Measurements from ENCODE around the gene UPF3A. TPM values are rescaled to one million over a fixed set of nuclear protein-coding genes. Genes with fewer than 3 reads are reported as not detected.
"Not testable (repeated sequence)": the region's sequence is repeated elsewhere in the genome, so short reads cannot be mapped to it uniquely, and the experiment has no call there.

UPF3A gene
- total RNA-seq, 1 donor from 2014 or later: 18.3 TPM

DNA sequence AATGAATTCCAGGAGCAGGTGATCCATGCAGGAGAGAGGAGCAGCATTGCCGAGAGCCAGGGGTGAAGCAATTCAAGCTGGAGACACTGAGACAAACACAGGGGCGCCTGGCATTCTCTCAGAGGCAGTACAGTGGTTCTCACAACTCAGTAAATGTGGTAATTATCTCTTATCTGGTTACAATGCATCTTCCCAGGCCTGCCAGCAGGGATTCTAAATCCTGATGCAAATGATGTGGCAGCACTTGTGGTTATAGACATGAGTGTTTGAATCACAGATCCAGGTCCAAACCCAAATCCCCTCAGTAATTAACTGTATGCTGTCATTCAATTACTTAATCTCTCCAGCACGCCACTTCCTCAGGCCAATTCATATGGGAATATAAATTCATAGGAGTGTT is 52.5 kb downstream of the UPF3A start:
- not testable (repeated sequence) for DNase-seq (ENCODE audit: low read depth, low spot score)

DNA sequence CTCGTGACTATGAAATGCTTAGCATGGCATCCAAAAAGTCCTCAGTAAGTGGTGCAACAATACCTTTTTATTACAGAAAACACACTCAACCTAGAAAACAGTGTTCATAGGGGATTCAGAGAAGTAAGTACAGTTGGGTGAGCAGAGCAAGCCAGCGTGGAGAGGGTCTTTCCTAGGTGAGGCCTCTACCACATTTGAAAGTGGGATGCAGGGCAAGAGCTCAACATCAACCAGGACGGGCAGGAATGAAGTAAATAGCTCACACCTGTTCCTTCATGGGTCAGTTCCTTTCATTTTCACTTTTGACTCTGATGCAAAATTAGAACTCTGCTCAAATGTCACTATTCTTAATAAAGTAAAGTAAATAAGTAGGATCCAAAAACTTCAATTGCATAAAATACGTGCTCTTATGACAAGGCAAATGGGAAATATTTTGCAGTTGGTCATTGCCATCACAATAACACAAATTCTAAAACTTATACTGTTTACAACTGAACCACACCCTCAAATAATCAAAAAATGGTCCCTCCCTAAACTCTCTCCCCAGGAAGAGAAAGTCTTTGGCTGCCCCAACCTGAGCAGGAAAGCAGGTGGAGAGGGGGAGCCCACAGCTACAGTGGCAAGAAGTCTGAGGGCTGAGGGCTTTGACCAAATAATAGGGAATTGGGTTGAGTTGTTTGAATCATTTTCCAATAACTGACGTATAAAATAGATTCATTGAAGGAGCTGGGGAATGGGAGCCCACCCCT is 53.1 kb downstream of the UPF3A start:
- no peak for DNase-seq (ENCODE audit: low read depth, low spot score)

DNA sequence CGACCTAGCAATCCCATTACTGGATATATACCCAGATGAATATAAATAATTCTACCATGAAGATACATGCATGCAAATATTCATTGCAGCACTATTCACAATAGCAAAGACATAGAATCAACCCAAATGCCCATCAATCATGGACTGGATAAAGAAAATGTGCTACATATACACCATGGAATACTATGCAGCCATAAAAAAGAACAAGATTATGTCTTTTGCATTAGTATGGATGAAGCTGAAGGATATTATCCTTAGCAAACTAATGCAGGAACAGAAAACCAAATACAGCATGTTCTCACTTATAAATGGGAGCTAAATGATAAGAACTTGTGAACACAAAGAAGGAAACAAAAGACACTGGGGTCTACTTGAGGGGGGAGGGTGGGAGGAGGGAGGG is 55.1 kb downstream of the UPF3A start:
- DNase-seq (ENCODE audit: low read depth, low spot score): not testable (repeated sequence)

DNA sequence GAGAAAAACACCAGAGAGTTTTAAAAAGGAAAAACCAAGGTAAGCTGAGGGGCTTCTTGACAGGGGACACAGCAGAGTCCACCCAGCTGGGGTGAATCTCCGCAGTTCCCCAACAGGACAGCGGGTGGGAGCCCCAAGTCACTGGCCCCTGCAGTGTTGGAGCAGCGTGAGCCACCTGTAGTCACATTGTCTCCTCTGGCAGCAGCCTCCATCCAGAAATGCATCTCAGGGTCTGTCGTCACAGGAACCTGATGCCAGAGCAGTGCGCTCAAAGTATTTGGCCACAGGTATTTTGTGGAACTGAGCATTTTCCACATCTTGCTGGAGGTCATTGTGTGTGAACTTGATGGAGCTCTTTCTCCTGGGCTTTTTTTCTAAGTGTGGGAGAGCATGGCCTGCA is 57.6 kb downstream of the UPF3A start:
- DNase-seq (ENCODE audit: low read depth, low spot score): no peak

DNA sequence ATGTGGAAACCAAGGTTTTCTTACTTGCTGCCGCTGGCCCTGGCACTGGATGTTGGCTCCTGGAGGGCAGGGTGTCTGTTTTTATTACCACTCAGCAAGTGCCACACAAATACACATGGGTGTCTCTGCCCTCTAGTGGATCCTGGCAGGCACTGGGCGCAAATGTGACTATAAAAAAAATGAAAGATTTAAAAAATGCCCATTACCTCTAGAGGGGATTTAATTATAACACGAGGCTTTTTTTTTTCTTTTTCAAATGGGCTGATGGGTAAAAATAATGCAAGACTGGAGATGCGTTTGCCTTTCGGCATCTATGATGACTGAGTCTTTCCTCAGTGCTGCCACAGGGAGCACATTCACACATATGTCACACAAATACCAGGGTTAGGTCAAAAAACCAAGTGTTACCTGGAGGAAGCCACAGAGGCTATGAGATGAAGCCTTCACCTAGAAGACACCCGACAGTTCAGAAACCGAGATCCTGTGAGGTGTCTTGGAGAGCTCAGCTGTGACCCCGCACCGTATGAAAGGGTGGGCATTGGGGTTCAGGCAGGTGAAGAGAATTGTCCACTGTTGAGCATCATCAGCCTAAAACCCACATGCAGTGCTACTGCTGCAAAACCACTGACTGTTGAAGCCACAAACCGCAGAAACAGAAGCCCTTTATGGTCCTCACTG is 58.6 kb downstream of the UPF3A start:
- DNase-seq (ENCODE audit: low read depth, low spot score): no peak

DNA sequence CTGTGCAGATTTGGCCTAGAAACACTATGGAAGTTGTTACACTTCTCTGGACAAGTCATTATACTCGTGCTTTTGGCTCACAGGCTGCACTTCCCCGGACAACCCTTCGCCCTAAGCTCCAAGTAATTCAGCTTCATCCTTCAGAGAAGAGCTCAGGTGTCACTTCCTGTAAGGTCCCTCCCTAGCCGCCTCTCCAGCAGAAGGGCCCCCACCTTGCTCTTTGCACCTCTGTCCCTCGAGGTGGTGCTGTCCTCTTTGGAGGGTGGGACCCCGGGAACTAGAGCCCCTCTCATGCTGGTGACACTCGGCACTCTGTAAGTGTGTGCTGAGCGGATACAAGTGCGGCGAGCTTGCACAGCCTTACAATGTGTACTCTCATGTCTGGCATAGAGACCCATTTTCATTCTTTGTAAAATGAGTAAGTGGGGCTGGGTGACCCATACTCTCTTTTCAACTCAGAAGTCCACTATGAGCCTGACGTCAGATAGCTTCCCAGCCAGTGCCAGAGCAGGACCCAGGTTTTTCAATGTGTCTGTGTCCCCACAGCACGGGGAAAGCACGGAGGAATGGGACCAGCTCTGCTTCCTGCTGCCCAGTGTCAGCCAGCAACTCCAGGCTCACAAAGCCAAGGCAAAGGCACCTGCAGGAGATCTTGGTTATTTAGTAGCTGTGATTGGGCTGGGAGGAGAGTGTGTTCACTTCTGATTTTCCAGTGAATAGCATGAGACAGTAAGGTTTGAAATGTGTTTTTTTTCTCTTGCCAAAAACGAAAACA is 59.8 kb downstream of the UPF3A start:
- DNase-seq (ENCODE audit: low read depth, low spot score): no peak

DNA sequence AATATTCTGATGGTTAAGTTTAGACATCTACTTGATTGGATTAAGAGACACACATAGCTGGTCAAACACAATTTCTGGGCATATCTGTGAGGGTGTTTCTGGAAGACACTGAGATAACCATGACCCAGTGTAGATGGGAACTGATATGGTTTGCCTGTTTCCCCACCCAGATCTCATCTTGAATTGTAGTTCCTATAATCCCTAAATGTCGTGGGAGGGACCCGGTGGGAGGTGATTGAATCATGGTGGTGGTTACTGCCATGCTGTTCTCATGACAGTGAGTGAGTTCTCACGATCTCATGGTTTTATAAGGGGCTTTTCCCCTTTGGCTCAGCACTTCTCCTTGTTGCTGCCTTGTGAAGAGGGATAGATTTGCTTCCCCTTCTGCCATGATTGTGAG is 65.9 kb downstream of the UPF3A start:
- not testable (repeated sequence) for DNase-seq (ENCODE audit: low read depth, low spot score)

DNA sequence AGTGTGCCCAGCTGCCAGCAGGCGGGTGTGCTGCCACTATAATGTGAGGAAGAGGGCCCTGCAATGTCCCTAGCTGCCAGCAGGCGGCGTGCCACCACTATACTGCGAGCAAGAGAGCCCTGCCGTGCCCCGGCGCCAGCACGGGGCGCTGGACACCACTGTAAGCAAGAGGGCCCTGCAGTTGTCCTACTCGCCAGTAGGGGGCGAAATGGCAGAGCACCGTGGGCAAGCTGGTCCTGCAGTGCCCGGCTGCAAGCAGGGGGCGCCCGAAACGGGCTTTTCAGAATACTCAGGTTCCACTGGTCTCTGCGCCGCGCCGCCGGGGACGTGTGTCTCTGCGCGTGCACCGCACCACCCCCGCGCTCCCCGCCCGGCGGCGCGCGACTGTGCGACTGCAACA is 71.4 kb downstream of the UPF3A start:
- not testable (repeated sequence) for DNase-seq (ENCODE audit: low read depth, low spot score)

DNA sequence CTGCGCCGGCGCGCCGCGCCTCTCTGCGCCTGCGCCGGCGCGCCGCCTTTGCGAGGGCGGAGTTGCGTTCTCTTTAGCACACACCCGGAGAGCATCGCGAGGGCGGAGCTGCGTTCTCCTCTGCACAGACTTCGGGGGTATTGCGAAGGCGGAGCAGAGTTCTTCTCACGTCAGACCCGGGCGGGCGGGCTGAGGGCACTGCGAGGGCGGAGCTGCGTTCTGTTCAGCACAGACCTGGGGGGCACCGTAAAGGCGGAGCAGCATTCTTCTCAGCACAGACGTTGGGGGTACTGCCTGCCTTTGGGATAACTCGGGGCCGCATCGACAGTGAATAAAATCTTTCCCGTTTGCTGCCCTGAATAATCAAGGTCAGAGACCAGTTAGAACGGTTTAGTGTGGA is 72.0 kb downstream of the UPF3A start:
- not testable (repeated sequence) for DNase-seq (ENCODE audit: low read depth, low spot score)

Other genes starting within 250 kb of the UPF3A start
- 41.0 and 41.5 TPM in 2 replicates for gene RASA3, start 149.0 kb upstream of the UPF3A start, total RNA-seq
- not detected in 2 replicates for gene CFAP97D2, start 102.3 kb upstream of the UPF3A start, total RNA-seq
- 40.7 and 45.4 TPM in 2 replicates for gene CDC16, start 46.7 kb upstream of the UPF3A start, total RNA-seq
- 10.0 and 13.1 TPM in 2 replicates for gene CHAMP1, start 32.9 kb downstream of the UPF3A start, total RNA-seq

All from pulmonary artery endothelial cell (primary cell).